Airway epithelial cell (primary cell): ENCODE results near the gene MICOS13. TPM values are rescaled to one million over a fixed set of nuclear protein-coding genes. Genes with fewer than 3 reads are reported as not detected.

Experiments used
- total RNA-seq: library from RNA; depleted of rRNA; stranded (reverse); fragments of >200 nt; gene quantifications from 2 replicates; pipeline ENCODE4 v1.2.3, GENCODE V29; 2015

MICOS13 gene, protein sequence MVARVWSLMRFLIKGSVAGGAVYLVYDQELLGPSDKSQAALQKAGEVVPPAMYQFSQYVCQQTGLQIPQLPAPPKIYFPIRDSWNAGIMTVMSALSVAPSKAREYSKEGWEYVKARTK
- 65.2 and 74.3 TPM in 2 replicates for total RNA-seq

DNA sequence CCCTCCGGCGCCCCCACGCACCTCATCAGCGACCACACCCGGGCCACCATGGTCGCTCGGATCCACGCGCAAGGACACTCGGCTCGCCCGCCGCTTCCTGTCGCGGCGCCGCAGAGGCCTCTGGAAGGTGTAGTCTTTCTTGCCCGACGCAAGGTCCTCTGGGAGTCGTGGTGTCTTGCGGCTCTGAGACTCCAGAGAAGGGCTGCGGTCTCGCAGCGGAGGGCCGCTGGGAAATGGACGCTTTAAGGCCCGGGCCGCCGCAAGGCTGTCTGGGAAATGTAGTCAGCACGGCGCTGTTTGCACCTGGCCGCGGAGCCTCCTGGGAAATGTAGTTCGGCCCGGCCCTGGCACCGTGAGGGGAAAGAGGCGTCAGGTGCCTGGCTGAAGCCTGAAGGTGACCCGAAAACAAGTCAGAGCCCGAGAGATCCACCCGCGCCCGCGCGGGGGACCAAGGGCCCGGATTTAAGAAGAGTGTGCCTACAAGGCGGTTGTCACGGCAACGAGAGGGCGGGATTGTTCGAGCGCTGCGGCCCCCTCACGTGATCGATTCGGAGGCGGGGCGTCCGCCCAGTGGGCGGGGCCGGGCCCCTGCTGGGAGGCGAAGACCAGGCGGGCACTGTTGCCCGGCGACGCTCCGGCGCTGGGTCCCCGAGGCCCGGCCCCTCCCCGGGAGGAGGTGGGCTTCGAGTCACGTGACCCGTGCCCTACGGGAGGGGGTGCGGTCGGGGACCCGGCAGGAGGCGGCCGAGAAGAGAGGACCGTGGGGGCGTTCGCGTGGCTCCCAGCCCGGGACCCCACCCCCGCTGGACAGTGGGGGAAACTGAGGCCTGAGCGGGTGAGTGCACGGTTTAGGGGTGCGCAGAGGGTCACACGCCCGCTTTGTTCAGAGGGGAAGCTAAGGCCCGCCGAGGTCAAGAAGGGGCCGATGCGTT is at the start of gene MICOS13, which contains the start of gene HSD11B1L:
TSS of gene MICOS13 (minus strand) at position 80 of the 932 bp plus-strand sequence. CDS start at position 50, 30 bp downstream.
TSS of gene HSD11B1L (plus strand) at position 591 of the 932 bp plus-strand sequence. CDS start 3,806 bp downstream, outside the sequence.

DNA sequence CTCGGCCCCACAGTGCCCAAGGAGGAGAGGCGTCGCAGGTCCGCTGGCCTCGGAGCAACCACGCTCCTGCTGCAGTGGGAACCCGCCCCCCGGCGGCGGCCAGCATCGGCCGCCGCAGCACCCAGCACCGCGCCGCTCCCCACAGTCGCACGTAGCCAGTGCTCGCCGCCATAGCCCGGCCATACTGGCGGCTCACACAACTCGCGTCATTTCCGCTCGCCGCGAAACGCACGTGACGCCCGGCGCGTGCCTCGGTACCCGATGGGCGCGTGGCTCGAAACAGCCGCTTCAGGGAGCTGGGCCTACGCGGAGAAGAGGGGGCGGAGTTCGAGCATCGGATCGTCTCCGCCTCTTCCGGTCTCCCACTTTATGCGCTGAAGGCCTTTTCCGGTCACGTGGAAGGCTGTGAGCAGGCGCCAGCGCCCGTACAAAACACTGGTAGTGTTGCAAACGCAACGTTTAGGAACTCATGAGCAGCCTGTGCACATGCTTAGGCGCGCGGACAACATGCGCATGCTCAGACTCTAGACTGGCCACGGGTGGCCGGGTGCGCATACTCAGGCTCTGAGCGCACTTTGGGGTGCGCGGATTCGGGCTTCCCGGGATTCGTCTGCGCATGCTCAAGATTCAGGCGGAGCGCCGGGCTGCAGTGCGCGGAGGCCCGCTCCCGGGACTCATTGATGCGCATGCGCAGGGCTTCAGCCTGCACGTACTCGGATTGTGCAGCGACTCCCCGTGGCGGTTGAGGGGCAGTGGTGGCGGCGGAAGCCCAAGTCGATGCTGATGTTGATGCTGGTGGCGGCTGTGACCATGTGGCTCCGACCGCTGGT is 39.9 kb upstream of the MICOS13 start, which contains the start of the genes CATSPERD and LONP1:
TSS of gene CATSPERD (plus strand) at position 677 of the 830 bp plus-strand sequence. CDS start at position 778, 101 bp downstream.
TSS of gene LONP1 (minus strand) at position 186 of the 830 bp plus-strand sequence. CDS start at position 172, 14 bp downstream.

DNA sequence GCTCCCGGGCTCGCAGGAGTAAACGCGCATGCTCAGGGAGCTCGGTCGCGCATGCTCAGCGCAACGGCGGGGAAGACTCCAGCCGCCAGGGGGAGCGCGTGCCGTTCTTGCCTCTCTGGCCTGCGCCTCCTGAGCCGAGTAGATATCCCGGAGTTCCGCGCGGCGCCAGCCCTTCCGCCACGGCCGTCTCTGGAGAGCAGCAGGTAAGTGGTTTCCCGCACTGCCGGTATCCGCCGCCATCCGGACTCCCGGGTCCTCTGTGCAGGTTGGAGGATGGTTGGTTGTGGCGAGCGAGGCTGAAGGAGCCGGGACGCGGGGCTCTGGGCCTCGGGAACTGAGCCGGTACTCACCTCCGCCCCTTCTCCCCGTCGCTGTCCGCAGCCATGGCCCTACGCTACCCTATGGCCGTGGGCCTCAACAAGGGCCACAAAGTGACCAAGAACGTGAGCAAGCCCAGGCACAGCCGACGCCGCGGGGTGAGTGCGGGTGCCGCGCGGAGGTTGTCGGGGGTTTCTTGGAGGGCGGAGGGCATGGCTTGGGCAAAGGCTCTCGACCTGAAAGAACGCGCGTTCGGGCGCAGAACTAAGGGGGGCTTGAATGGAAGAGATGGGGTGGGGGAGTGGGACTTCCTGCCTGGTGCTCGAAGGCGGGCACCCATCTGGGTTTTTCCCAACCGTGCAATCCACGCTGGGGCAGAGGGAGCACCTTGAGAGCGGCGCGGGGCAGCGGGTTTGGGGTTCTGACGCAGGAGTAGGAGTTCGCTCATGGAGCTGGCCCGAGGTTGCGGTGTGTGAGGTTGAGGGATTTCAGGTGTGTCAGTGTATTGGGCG is 10.0 kb upstream of the MICOS13 start, which contains the start of gene RPL36:
TSS of gene RPL36 (plus strand) at position 171 of the 830 bp plus-strand sequence. CDS start at position 384, 213 bp downstream.

Other genes starting within 250 kb of the MICOS13 start
- gene ZNRF4, start 225.1 kb downstream of the MICOS13 start, total RNA-seq: not detected in 2 replicates
- 14.8 and 16.9 TPM in 2 replicates for gene TINCR, start 112.6 kb downstream of the MICOS13 start, total RNA-seq
- 12.6 and 18.3 TPM in 2 replicates for gene SAFB2, start 57.7 kb downstream of the MICOS13 start, total RNA-seq
- 41.0 and 65.4 TPM in 2 replicates for gene SAFB, start 57.4 kb downstream of the MICOS13 start, total RNA-seq
- 12.4 and 13.4 TPM in 2 replicates for gene HSD11B1L, start 511 bp upstream of the MICOS13 start, total RNA-seq
- 1,285 and 1,355 TPM in 2 replicates for gene RPL36, start 9.8 kb upstream of the MICOS13 start, total RNA-seq
- gene LONP1, start 39.6 kb upstream of the MICOS13 start, total RNA-seq: 91.7 and 149 TPM in 2 replicates
- not detected in 2 replicates for gene CATSPERD, start 40.1 kb upstream of the MICOS13 start, total RNA-seq
- 0.21 and 0.46 TPM in 2 replicates for gene PRR22, start 104.2 kb upstream of the MICOS13 start, total RNA-seq
- 21.9 and 24.6 TPM in 2 replicates for gene DUS3L, start 110.6 kb upstream of the MICOS13 start, total RNA-seq
- gene NRTN, start 124.6 kb upstream of the MICOS13 start, total RNA-seq: 0.23 TPM in 1 of 2 replicates, not detected in the other
- 0.19 and 0.21 TPM in 2 replicates for gene FUT6, start 159.2 kb upstream of the MICOS13 start, total RNA-seq
- gene FUT3, start 170.9 kb upstream of the MICOS13 start, total RNA-seq: 12.6 and 15.4 TPM in 2 replicates
- gene FUT5, start 190.0 kb upstream of the MICOS13 start, total RNA-seq: not detected in 2 replicates
- gene NDUFA11, start 223.3 kb upstream of the MICOS13 start, total RNA-seq: 257 and 322 TPM in 2 replicates
- gene VMAC, start 224.4 kb upstream of the MICOS13 start, total RNA-seq: 1.7 and 2.5 TPM in 2 replicates
- gene CAPS, start 233.7 kb upstream of the MICOS13 start, total RNA-seq: 7.0 and 12.6 TPM in 2 replicates